MM.1S (cell line): Measurements from ENCODE around the gene MAGEA8.
"Not testable (repeated sequence)": the region's sequence is repeated elsewhere in the genome, so short reads cannot be mapped to it uniquely, and the experiment has no call there.

Experiments used
- CTCF ChIP-seq: fragments of 300-600 bp; sonication (generic); IDR thresholded peaks from 2 replicates; pipeline ENCODE4 v1.5.1; 2016; ENCODE audit warnings: antibody characterized with exemption, low read length, mixed read lengths
- EZH2 ChIP-seq: fragments of 300-600 bp; sonication (generic); optimal IDR thresholded peaks from 2 replicates; pipeline ENCODE3; 2017; ENCODE audit warnings: low read depth, mild to moderate bottlenecking, antibody characterized with exemption, low read length, mixed read lengths
- EZH2phosphoT487 ChIP-seq: fragments of 300-600 bp; sonication (generic); IDR thresholded peaks from 2 replicates; pipeline ENCODE4 v1.6.1; 2018; ENCODE audit warnings: antibody characterized with exemption, low read length

DNA sequence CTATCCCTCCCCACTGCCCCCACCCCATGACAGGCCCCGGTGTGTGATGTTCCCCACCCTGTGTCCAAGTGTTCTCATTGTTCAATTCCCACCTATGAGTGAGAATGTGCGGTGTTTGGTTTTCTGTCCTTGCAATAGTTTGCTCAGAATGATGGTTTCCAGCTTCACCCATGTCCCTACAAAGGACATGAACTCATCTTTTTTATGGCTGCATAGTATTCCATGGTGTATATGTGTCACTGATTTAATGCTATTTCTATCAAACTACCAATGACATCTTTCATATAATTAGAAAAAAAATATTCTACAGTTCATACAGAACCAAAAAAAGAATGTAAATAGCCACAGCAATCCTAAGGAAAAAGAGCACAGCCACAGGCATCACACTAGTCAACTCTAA, 9.8 kb downstream of the MAGEA8 start:
- TF ChIP-seq CTCF, EZH2phosphoT487, EZH2: not testable (repeated sequence)
